HepG2 (cell line): ENCODE results near the gene COL18A1. TPM values are rescaled to one million over a fixed set of nuclear protein-coding genes. Genes with fewer than 3 reads are reported as not detected.

Source experiments
- ATAC-seq: fragments of 200-7000 bp; cut with Tn5 transposase; 3 replicates; pipeline ENCODE4 v1.9.1; 2020; ENCODE audit warnings: mild to moderate bottlenecking, moderate library complexity
- BruUV-seq: library from RNA; stranded (reverse); fragments of 400-500 nt; replicated peaks from 2 replicates; lab custom pipeline; 2021; lab: Mats Ljungman, UMichigan
- CTCF ChIA-PET: fragments of 300-600 bp; formaldehyde crosslinking; extraction: SDS; loops from one replicate; lab custom pipeline; 2021; ENCODE audit warnings: low total read pairs, inconsistent platforms, low intra/inter-chr PET ratio; lab: Yijun Ruan, JAX
- POLR2A ChIA-PET: fragments of 350-600 bp; sonication (Branson Sonifier 250); formaldehyde crosslinking; loops from one replicate; lab custom pipeline; 2020; ENCODE audit warnings: antibody characterized with exemption, inconsistent platforms; lab: Yijun Ruan, JAX
- DNase-seq: peaks from one replicate; pipeline ENCODE4 v3.0.0-alpha.2; 2015; ENCODE audit warnings: low spot score
- FAIRE-seq: peaks from 3 replicates; lab custom pipeline; 2011; peaks lifted over from hg19 to GRCh38; lab: Jason Lieb, UNC
- H2AFZ ChIP-seq: one replicate; pipeline ENCODE4 v1.6.1; 2011; ENCODE audit warnings: low read length, inconsistent platforms
- H3K27ac ChIP-seq: fragments of 300-600 bp; 3 replicates; pipeline ENCODE4 v1.8.0; 2011; ENCODE audit warnings: mixed run types, mild to moderate bottlenecking, mixed read lengths, low read length, inconsistent platforms; ENCODE audit not compliant: insufficient read depth; ENCODE audit errors: extremely low read length
- H3K27me3 ChIP-seq, 2 experiments: fragments of 200-600 bp in 1 of 2; 2 replicates in 1 of 2; 3 replicates in 1 of 2; pipeline versions ENCODE4 v1.6.0 to v1.8.0; 2011; ENCODE audit warnings: low read length in 2 of 2, mild to moderate bottlenecking in 2 of 2, moderate library complexity in 2 of 2, inconsistent platforms in 1 of 2; ENCODE audit not compliant: insufficient read depth in 2 of 2, control insufficient read depth in 1 of 2
- H3K36me3 ChIP-seq, 2 experiments: fragments of 200-600 bp in 1 of 2; replicated peaks in 1 of 2; 2 replicates in 1 of 2; 3 replicates in 1 of 2; pipeline versions ENCODE4 v1.5.1 to v1.8.0; 2011; ENCODE audit warnings: low read length in 2 of 2, inconsistent platforms in 1 of 2; ENCODE audit not compliant: insufficient read depth in 2 of 2, control insufficient read depth in 1 of 2
- H3K4me1 ChIP-seq: 2 replicates; pipeline ENCODE4 v1.5.1; 2012; ENCODE audit warnings: low read length, inconsistent platforms; ENCODE audit not compliant: insufficient read depth
- H3K4me2 ChIP-seq: 2 replicates; pipeline ENCODE4 v1.6.0; 2011; ENCODE audit warnings: low read depth, low read length, inconsistent platforms
- H3K4me3 ChIP-seq, 3 experiments: fragments of 200-600 bp in 1 of 3; sonication (generic), shearing (Covaris generic) in 1 of 3; replicated peaks in 1 of 3; 2 replicates each; pipeline ENCODE4 v1.5.1; 2011 to 2016; ENCODE audit warnings: low read length in 3 of 3, inconsistent platforms in 2 of 3, low read depth in 2 of 3, mild to moderate bottlenecking in 2 of 3, control low read depth in 1 of 3, mixed read lengths in 1 of 3; ENCODE audit not compliant: insufficient read depth in 1 of 3
- H3K79me2 ChIP-seq: one replicate; pipeline ENCODE4 v1.6.1; 2011; ENCODE audit warnings: low read length, inconsistent platforms; ENCODE audit not compliant: insufficient read depth
- H3K9ac ChIP-seq: 2 replicates; pipeline ENCODE4 v1.6.0; 2011; ENCODE audit warnings: mild to moderate bottlenecking, low read depth, low read length, inconsistent platforms; ENCODE audit not compliant: insufficient read depth
- H3K9me3 ChIP-seq: 2 replicates; pipeline ENCODE4 v1.5.1; 2012; ENCODE audit warnings: mild to moderate bottlenecking, low read length
- H4K20me1 ChIP-seq: 2 replicates; pipeline ENCODE4 v1.6.0; 2011; ENCODE audit warnings: inconsistent platforms, mild to moderate bottlenecking, low read length, moderate library complexity; ENCODE audit not compliant: insufficient read depth
- ATF4 ChIP-seq, 2 experiments: fragments of 450-650 bp in 1 of 2; sonication (generic) in 1 of 2; formaldehyde crosslinking; IDR thresholded peaks; 2 replicates each; pipeline versions ENCODE4 v1.5.0 to v1.8.0; 2020 to 2022; ENCODE audit warnings: mild to moderate bottlenecking in 1 of 2, missing genetic modification reagents in 1 of 2
- KDM4B ChIP-seq: sonication (generic); formaldehyde crosslinking; IDR thresholded peaks from 2 replicates; pipeline ENCODE4 v1.4.0; 2020; ENCODE audit warnings: missing genetic modification reagents
- KIAA2018 ChIP-seq: sonication (generic); formaldehyde crosslinking; IDR thresholded peaks from 2 replicates; pipeline ENCODE4 v1.5.0; 2020; ENCODE audit warnings: mild to moderate bottlenecking, missing genetic modification reagents, borderline replicate concordance
- MTF1 ChIP-seq: sonication (generic); formaldehyde crosslinking; IDR thresholded peaks from 2 replicates; pipeline ENCODE4 v1.5.0; 2020; ENCODE audit warnings: missing genetic modification reagents
- PAWR ChIP-seq: sonication (generic); formaldehyde crosslinking; IDR thresholded peaks from 2 replicates; pipeline ENCODE4 v1.4.0; 2020; ENCODE audit warnings: missing genetic modification reagents, mild to moderate bottlenecking, borderline replicate concordance
- PLRG1 ChIP-seq: fragments of 450-650 bp; conservative IDR thresholded peaks from 2 replicates; pipeline ENCODE4 v1.6.1; 2016
- ZNF207 ChIP-seq: fragments of 450-650 bp; IDR thresholded peaks from 2 replicates; pipeline ENCODE4 v1.6.1; 2016; ENCODE audit warnings: antibody characterized with exemption, borderline replicate concordance
- ZNF33A ChIP-seq: sonication (generic); formaldehyde crosslinking; IDR thresholded peaks from 2 replicates; pipeline ENCODE4 v1.5.1; 2020; ENCODE audit warnings: missing genetic modification reagents, mild to moderate bottlenecking, moderate library complexity, borderline replicate concordance
- ZNF572 ChIP-seq: sonication (generic); formaldehyde crosslinking; IDR thresholded peaks from 2 replicates; pipeline ENCODE4 v1.5.1; 2020; ENCODE audit warnings: mild to moderate bottlenecking, missing genetic modification reagents
- ZNF839 ChIP-seq: sonication (generic); formaldehyde crosslinking; IDR thresholded peaks from 2 replicates; pipeline ENCODE4 v1.4.0; 2020; ENCODE audit warnings: missing genetic modification reagents, mild to moderate bottlenecking, borderline replicate concordance
- ZNF891 ChIP-seq: sonication (generic); formaldehyde crosslinking; IDR thresholded peaks from 2 replicates; pipeline ENCODE4 v1.5.0; 2020; ENCODE audit warnings: mild to moderate bottlenecking, missing genetic modification reagents
- WGBS: methylation state at CpG from one replicate; pipeline ENCODE4 v1.1.6; 2017; ENCODE audit warnings: low lambda C conversion rate; 5-methylcytosine and 5-hydroxymethylcytosine counted together
- in situ Hi-C: cut with HindIII; loops from 2 replicates; pipeline ENCODE4 v1.10.0; 2017; ENCODE audit warnings: low pct_unique_long_range_greater_than_20kb; ENCODE audit not compliant: extremely low pct_ligation_motif_present
- intact Hi-C: fragments of 100-400 bp; cut with micrococcal nuclease; formaldehyde crosslinking; loops from one replicate; pipeline ENCODE4 v1.10.0; 2022; ENCODE audit not compliant: unreplicated experiment
- polyA plus RNA-seq, 8 experiments: library from polyadenylated mRNA; depleted of rRNA in 3 of 8; stranded (reverse) in 7 of 8; unstranded in 1 of 8; fragments of >200 nt; fragmentation: Illumina TruSeq in 4 of 8; extraction: Trizol in 4 of 8; gene quantifications; 2 replicates each; pipeline versions ENCODE4 v1.2.1 to v1.2.3, GENCODE V29; 2011 to 2016; ENCODE audit warnings: low read depth in 4 of 8, missing spikeins in 1 of 8, mixed read lengths in 1 of 8; ENCODE audit not compliant: insufficient read depth in 1 of 8
- total RNA-seq, 5 experiments: library from RNA; depleted of rRNA; stranded (reverse); fragments of >200 nt; fragmentation: Illumina TruSeq; extraction: Trizol; gene quantifications; 2 replicates each; pipeline ENCODE4 v1.2.3, GENCODE V29; 2016; ENCODE audit warnings: low read depth in 1 of 5
- TF ChIP-seq, protein P1 (sequence below): sonication (generic); IDR thresholded peaks from 2 replicates; pipeline ENCODE4 v1.6.1; 2016; ENCODE audit warnings: low read depth, borderline replicate concordance

COL18A1 gene
- total and polyA plus RNA-seq, 2 of the 13 experiments (the other 11 are each of a cell fraction or from before 2014, with no cell fraction given): 79.0 to 102 TPM

GRCh38 chr21:45555557-45556301, 150.8 kb downstream of the COL18A1 start:
- ChIA-PET CTCF (interaction anchor here (2.9 kb wide), 2 partner anchors 40 to 264 kb away, joined by 27 to 36 read pairs; no protein-coding TSS in a partner anchor), POLR2A (interaction anchor here (0.8 to 1.8 kb wide), 16 partner anchors 12 to 325 kb away, joined by 3 to 13 read pairs (median 5); partner anchors contain the start of gene POFUT2)
- peak overlapping the region; percentile 80 for H3K27ac ChIP-seq
- TSS peak; percentile 92 for BruUV-seq
- peak overlapping the region in 2 of 3 experiments; percentile 47 to 64; a peak in 4 of 6 replicates for H3K4me3 ChIP-seq
- H3K79me2 ChIP-seq: no peaks in the 10 kb centered on the region
- no peak overlapping the region for H2AFZ ChIP-seq
- H3K27me3 ChIP-seq: peaks cover 14 to 52% of the 10 kb centered on the region in 2 experiments
- peak overlapping the region; percentile 80 for H3K4me2 ChIP-seq
- intact Hi-C loops (loop anchor here (1.0 kb wide), 1 partner anchor 265 kb away; no protein-coding TSS in a partner anchor), in situ Hi-C loops (loop anchor here (5.0 kb wide), 2 partner anchors 42 to 267 kb away; no protein-coding TSS in a partner anchor)
- peak; percentile 86 for DNase-seq
- no peaks in the 10 kb centered on the region for H3K36me3 ChIP-seq
- 3% methylated on average over 8 of the region's 62 CpGs for WGBS
- H4K20me1 ChIP-seq: no peaks in the 10 kb centered on the region
- peak overlapping the region; percentile 77 for H3K9ac ChIP-seq
- ATAC-seq: peak; percentile 92
- H3K4me1 ChIP-seq: peaks cover 33% of the 10 kb centered on the region
- no peaks in the 10 kb centered on the region for H3K9me3 ChIP-seq
- peak; percentile 81 for FAIRE-seq
- TF ChIP-seq KIAA2018: no peak
- TF ChIP-seq KDM4B (CRISPR knock-in tag): no peak
- no peak for TF ChIP-seq ZNF33A (CRISPR knock-in tag)
- no peak for TF ChIP-seq PLRG1
- peak; percentile 93 for TF ChIP-seq ZNF572 (CRISPR knock-in tag)
- no peak for TF ChIP-seq ZNF207
- TF ChIP-seq, protein P1, sequence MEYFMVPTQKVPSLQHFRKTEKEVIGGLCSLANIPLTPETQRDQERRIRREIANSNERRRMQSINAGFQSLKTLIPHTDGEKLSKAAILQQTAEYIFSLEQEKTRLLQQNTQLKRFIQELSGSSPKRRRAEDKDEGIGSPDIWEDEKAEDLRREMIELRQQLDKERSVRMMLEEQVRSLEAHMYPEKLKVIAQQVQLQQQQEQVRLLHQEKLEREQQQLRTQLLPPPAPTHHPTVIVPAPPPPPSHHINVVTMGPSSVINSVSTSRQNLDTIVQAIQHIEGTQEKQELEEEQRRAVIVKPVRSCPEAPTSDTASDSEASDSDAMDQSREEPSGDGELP: no peak
- TF ChIP-seq MTF1 (CRISPR knock-in tag): no peak
- TF ChIP-seq PAWR (CRISPR knock-in tag): no peak
- TF ChIP-seq ZNF891 (CRISPR knock-in tag): peak; percentile 94
- peak in 1 of 2 experiments; percentile 44; a peak in 1 of 4 replicates for TF ChIP-seq ATF4 (CRISPR knock-in tag; IDR thresholded peaks at IDR 0.05)
- peak; percentile 94 for TF ChIP-seq ZNF839
